GM12874 (cell line): Measurements from ENCODE around the gene MOGAT2.

Source experiments
- TF ChIP-seq, protein P1 (sequence below): IDR thresholded peaks from 2 replicates; pipeline ENCODE4 v1.5.1; 2011; ENCODE audit warnings: low read depth, mild to moderate bottlenecking, control low read depth, low read length, moderate library complexity; ENCODE audit not compliant: insufficient read depth

MOGAT2 gene

DNA sequence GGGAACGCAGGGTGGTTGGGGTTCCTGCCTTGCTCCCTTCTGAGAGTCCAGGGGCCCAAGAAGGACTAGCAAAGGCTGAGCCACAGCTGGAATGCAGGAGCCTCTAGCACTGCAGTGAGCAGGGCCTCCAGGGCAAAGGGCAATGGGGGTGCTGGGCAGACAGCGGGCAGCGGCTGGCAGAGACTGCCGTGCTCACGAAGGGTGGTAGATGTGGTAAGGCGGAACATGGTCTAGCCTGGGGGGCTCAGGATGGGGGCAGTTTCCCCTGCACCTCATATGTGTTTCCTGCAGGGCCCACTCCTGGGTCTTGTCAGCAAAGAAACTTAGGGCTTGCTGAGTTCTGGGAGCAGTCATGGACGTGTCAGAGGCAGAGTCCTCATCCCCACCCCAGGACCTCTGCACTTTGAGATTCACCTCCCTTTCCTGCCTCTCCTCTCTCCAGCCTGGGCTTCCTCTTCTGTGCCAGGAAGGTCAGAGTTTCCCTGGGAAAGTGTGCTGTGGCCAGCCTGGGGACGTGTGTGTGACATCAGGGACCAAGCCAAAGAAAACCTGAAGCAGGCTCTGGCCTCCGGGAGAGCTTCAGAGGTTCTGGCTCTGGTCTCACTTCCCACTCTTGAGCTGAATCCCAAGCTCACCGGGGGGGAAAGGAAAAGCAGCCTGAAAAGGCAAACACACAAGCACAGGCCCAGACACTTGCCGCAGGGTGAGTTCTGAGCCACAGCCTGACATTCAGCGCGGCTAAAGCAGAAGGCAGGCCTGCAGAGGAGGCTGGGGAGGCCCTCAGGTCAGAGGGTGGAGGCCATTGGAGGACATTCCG is 4.4 kb downstream of the MOGAT2 start:
- TF ChIP-seq, protein P1, sequence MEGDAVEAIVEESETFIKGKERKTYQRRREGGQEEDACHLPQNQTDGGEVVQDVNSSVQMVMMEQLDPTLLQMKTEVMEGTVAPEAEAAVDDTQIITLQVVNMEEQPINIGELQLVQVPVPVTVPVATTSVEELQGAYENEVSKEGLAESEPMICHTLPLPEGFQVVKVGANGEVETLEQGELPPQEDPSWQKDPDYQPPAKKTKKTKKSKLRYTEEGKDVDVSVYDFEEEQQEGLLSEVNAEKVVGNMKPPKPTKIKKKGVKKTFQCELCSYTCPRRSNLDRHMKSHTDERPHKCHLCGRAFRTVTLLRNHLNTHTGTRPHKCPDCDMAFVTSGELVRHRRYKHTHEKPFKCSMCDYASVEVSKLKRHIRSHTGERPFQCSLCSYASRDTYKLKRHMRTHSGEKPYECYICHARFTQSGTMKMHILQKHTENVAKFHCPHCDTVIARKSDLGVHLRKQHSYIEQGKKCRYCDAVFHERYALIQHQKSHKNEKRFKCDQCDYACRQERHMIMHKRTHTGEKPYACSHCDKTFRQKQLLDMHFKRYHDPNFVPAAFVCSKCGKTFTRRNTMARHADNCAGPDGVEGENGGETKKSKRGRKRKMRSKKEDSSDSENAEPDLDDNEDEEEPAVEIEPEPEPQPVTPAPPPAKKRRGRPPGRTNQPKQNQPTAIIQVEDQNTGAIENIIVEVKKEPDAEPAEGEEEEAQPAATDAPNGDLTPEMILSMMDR = no peak

DNA sequence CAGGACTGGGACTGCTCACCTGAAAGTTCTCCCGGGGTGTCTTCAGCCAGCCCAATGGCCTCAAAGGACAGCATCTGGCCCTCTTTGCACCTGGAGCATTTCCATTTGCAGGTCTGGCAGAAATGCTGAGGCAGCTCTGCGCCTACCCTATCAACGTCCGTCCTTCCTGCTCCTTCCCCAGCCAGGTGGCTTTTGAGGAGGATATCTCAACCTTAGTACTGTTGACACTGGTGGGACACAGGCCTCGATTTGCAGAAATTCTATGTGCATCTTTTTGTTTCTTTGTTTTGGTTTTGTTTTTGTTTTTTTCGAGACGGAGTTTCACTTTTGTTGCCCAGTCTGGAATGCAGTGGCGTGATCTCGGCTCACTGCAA is 5.0 kb downstream of the MOGAT2 start:
- TF ChIP-seq, protein P1 = no peak

DNA sequence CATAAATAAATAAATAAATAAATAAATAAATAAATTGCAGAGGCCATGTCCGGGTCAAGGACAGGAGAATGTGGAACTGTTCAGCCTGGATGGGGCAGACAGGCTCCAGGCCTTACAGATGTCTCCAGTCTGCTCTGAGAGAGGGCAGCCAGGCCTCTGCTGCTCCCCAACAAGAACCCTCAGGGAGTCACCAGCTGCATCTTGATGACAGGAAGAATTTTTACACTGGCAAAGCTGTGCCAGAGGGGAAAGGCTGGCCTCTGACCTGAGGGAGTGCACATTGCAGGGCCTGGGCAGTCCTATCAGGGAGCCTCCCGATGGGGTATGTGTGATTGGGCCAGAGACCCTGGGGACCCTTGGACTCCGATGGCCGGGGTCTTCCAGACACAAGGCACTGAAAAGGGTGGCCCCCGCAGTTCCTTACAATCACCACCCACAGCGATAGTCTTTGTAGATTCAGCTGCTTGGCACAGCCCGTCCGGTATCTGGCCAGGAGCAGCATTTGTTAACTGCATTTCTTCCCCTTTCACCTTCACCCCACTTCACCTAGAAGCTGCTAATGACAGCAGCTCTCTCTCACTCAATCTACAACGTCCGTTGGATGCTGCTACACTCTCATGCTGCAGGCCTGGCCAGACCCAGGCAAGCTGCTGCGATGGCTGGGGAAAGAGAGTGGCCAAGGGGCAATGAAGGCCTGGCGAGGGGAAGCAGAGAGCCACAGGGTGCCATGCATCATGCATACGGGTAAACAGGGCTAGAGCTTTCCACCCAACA is 8.1 kb downstream of the MOGAT2 start:
- TF ChIP-seq, protein P1 = no peak

DNA sequence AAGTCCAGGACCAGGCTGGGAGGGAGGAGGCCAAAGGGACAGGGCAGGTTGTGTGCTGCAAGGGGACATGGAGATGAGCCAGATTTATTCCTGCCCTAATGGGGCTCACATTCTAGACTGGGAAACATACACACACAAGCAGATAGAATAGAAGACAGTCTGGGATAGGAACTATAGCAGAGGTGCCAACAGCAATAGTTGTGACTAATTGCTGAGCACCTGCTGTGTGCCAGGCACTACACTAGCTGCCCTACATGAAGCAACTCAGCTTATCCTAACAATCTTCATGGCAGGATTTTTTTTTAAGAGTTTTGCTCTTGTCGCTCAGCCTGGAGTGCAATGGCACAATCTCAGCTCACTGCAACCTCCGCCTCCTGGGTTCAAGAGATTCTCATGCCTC is 11.4 kb downstream of the MOGAT2 start:
- TF ChIP-seq, protein P1 = no peak

DNA sequence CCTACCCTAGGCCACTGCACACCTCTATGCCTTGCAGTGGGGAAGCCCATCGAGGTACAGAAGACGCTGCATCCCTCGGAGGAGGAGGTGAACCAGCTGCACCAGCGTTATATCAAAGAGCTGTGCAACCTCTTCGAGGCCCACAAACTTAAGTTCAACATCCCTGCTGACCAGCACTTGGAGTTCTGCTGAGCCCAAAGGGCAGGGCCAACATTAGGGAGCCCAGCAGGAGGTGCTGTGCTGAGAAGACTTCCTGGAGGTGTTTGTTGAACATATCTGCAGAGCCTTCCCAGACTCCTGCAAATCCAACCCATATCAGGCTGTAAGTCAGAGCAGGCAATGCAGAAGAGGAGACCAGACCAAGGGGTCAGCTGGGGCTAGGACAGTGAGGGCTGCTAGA is 13.5 kb downstream of the MOGAT2 start:
- TF ChIP-seq, protein P1 = no peak

DNA sequence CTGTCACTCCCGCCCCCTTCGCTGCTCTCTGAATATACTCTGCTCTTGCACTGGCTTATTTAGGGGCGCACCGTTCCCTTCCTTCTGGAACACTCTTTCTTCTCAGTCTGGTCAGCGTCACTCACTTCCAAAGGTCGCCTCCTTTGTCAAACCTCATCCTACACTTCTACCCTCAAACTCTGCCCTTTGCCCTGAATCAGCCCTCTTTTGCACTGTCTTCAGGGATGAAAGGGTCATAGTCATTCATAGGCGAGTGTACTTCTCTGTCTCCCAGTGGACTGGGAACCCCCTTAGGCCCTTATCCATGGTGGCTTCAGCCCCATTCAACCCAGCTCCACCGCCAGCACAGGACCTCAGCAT is 15.4 kb downstream of the MOGAT2 start:
- TF ChIP-seq, protein P1 = no peak

DNA sequence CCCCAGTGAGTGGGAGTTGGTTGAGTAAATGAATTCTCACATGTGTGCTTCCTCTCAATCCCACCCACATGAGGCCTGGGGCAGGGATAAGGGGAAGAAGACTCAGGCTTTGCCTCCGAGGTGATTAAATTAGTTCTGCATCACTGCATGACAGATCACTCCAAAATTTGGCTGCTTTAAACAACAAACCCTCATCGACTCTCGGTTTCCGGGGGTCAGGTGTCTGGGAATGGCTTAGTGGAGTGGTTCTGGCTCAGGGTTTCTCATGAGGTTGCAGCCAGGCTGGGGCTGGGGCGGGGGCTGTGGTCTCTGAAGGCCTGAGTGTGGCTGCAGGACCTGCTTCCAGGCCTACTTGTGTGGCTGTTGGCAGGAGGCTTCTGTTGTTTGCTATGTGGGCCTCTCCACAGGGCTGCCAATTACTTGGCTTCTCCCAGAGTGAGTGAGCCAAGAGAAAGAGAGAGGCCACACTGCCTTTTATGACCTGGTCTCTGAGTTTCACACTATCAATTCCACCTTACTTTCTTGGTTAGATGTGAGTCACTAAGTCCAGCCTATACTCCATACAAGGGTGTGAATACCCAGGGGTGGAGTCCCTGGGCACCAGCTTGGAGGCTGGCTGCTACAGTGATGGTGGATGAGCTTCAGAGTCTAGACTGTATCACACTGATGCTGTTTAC is 15.9 kb downstream of the MOGAT2 start:
- TF ChIP-seq, protein P1 = no peak
